KMS-11 (cell line): ENCODE data around the gene SI.
"Not testable (repeated sequence)": the region's sequence is repeated elsewhere in the genome, so short reads cannot be mapped to it uniquely, and the experiment has no call there.

Experiments
- H2AFZ ChIP-seq: fragments of 200-600 bp; sonication (generic); 2 replicates; pipeline ENCODE4 v1.6.1; 2016; ENCODE audit warnings: antibody characterized with exemption, mixed run types, low read depth
- H3K27ac ChIP-seq: fragments of 200-600 bp; sonication (generic); 2 replicates; pipeline ENCODE4 v1.6.1; 2016; ENCODE audit warnings: mild to moderate bottlenecking, mixed run types
- H3K27me3 ChIP-seq: fragments of 200-600 bp; sonication (generic); 2 replicates; pipeline ENCODE4 v1.6.1; 2017; ENCODE audit warnings: mild to moderate bottlenecking, low read depth, mixed run types, moderate library complexity; ENCODE audit not compliant: insufficient read depth
- H3K36me3 ChIP-seq: fragments of 200-600 bp; sonication (generic); 2 replicates; pipeline ENCODE4 v1.6.1; 2017; ENCODE audit warnings: mild to moderate bottlenecking, mixed run types; ENCODE audit not compliant: insufficient read depth
- H3K4me1 ChIP-seq: fragments of 200-600 bp; sonication (generic); 2 replicates; pipeline ENCODE4 v1.6.1; 2016; ENCODE audit warnings: mild to moderate bottlenecking, low read depth, mixed run types; ENCODE audit not compliant: poor library complexity, severe bottlenecking
- H3K4me2 ChIP-seq: fragments of 200-600 bp; sonication (generic); 2 replicates; pipeline ENCODE4 v1.7.0; 2016; ENCODE audit warnings: mild to moderate bottlenecking, mixed run types
- H3K4me3 ChIP-seq: fragments of 200-600 bp; sonication (generic); IDR thresholded peaks from 2 replicates; pipeline ENCODE4 v1.6.1; 2017; ENCODE audit warnings: low read depth, low read length, mixed read lengths; ENCODE audit not compliant: insufficient read depth
- H3K79me2 ChIP-seq: fragments of 200-600 bp; sonication (generic); 2 replicates; pipeline ENCODE4 v1.6.1; 2016; ENCODE audit warnings: low read depth, mixed run types; ENCODE audit not compliant: insufficient read depth
- H3K9ac ChIP-seq: fragments of 200-600 bp; sonication (generic); 2 replicates; pipeline ENCODE4 v1.6.1; 2016; ENCODE audit warnings: mild to moderate bottlenecking, mixed run types
- H4K20me1 ChIP-seq: fragments of 200-600 bp; sonication (generic); 2 replicates; pipeline ENCODE4 v1.6.1; 2016; ENCODE audit warnings: mild to moderate bottlenecking, mixed run types; ENCODE audit not compliant: insufficient read depth
- CTCF ChIP-seq: fragments of 200-600 bp; sonication (generic); conservative IDR thresholded peaks from 2 replicates; pipeline ENCODE4 v1.6.1; 2017; ENCODE audit warnings: low read depth, mild to moderate bottlenecking, antibody characterized with exemption, low read length, moderate library complexity, mixed read lengths

The SI gene

GRCh38 chr3:165040186-165040585 is 38.1 kb downstream of the SI start:
- Histone ChIP-seq H3K27ac (no peak overlapping the region), H4K20me1 (no peaks in the 10 kb centered on the region), H3K36me3 (no peaks in the 10 kb centered on the region), H3K79me2 (no peaks in the 10 kb centered on the region), H3K4me3 (no peak overlapping the region), H3K4me1 (no peaks in the 10 kb centered on the region), H2AFZ (no peak overlapping the region), H3K4me2 (no peak overlapping the region), H3K9ac (no peak overlapping the region), H3K27me3 (no peaks in the 10 kb centered on the region)
- no peak for TF ChIP-seq CTCF

- Histone ChIP-seq H3K27ac (no peak overlapping the region), H3K4me3 (no peak overlapping the region), H3K79me2 (no peaks in the 10 kb centered on the region), H2AFZ (no peak overlapping the region), H4K20me1 (no peaks in the 10 kb centered on the region), H3K27me3 (no peaks in the 10 kb centered on the region), H3K4me2 (no peak overlapping the region), H3K36me3 (no peaks in the 10 kb centered on the region), H3K9ac (no peak overlapping the region), H3K4me1 (no peaks in the 10 kb centered on the region)
- TF ChIP-seq CTCF: no peak
These were observed 66.7 kb downstream of the SI start for GRCh38 chr3:165011557-165011956.

DNA sequence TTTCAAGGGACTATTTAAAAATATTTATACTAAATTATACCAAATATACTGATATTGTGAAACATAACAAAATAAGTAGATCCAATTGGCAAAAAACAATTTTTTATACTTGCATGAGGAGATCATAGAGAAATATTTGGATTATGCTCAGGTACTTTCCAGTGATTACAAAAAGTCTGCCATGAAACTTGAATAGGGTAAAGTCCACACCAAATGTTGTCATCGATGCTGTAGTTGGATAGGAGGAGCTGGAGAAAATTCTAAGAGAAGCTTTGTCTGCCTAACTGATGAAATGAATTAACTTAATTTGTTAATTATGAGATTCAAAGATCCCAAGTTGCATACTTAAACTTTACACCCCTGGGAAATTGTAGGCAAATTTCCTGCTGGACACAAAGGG is 93.3 kb downstream of the SI start:
- Histone ChIP-seq H3K4me1 (no peaks in the 10 kb centered on the region), H3K9ac (no peak overlapping the region), H3K36me3 (no peaks in the 10 kb centered on the region), H3K4me2 (no peak overlapping the region), H4K20me1 (no peaks in the 10 kb centered on the region), H3K79me2 (no peaks in the 10 kb centered on the region), H2AFZ (no peak overlapping the region), H3K27me3 (no peaks in the 10 kb centered on the region), H3K4me3 (no peak overlapping the region), H3K27ac (no peak overlapping the region)
- TF ChIP-seq CTCF: no peak

DNA sequence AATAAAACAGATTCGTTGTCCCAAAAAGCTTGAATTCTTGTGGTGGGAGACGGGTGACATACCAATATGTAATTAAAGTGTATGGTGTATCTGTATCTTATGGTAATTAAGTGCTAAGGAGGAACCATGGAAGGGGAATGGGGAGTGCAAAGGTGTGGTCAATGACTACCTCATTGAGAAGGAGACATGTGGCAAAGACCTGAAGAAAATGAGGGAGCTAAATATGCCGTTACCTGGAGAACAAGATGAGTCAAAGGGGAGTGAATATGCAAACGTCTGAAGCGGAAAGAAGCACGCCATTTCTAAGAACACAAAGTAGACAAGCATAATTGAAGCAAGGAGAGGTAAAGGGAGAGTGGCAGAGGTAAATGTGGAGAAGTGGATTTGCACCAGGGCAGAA is 115.7 kb downstream of the SI start:
- Histone ChIP-seq H3K27ac (no peak overlapping the region), H3K4me2 (no peak overlapping the region), H3K36me3 (no peaks in the 10 kb centered on the region; the same call in 1 of the 2 replicates), H4K20me1 (no peaks in the 10 kb centered on the region), H3K4me3 (no peak overlapping the region), H3K79me2 (no peaks in the 10 kb centered on the region), H3K27me3 (no peaks in the 10 kb centered on the region), H3K9ac (no peak overlapping the region), H2AFZ (no peak overlapping the region), H3K4me1 (no peaks in the 10 kb centered on the region)
- no peak for TF ChIP-seq CTCF

DNA sequence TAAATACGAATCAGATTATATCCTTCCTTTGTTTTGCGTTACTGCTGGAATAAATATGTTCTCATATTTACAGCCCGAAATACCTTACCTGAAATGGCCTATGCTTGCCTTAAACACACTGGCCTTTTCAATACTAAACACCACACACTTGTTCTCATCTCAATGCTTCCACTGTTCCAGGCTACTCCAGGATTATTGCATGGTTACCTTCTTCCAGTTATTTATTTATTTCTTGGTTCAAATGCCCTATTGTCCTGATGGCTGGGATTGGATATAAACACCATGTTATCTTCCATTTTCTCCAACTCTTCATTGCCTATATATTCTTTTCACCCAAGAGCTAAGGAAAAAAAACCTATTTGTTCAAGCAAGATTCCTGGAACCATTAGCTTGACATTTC is 125.3 kb downstream of the SI start:
- Histone ChIP-seq H2AFZ (no peak overlapping the region), H3K9ac (no peak overlapping the region), H3K36me3 (no peaks in the 10 kb centered on the region; the same call in 1 of the 2 replicates), H3K79me2 (no peaks in the 10 kb centered on the region), H3K27ac (no peak overlapping the region), H4K20me1 (no peaks in the 10 kb centered on the region), H3K4me2 (no peak overlapping the region), H3K4me1 (no peaks in the 10 kb centered on the region), H3K27me3 (no peaks in the 10 kb centered on the region), H3K4me3 (no peak overlapping the region)
- TF ChIP-seq CTCF: no peak

GRCh38 chr3:164951403-164951802 is 126.9 kb downstream of the SI start:
- not testable (repeated sequence) for H3K9ac ChIP-seq, H3K4me3 ChIP-seq, H3K4me1 ChIP-seq, H3K27me3 ChIP-seq, H3K27ac ChIP-seq, H3K4me2 ChIP-seq, H3K36me3 ChIP-seq, H3K79me2 ChIP-seq, H4K20me1 ChIP-seq
- H2AFZ ChIP-seq: peak overlapping the region; percentile 16; the same call in 1 of the 2 replicates
